Measurements from ENCODE around the gene PRAC2. TPM values are rescaled to one million over a fixed set of nuclear protein-coding genes. Genes with fewer than 3 reads are reported as not detected.

Gene PRAC2
- total and polyA plus RNA-seq, 2 of the 8 experiments (the other 6 are each of a cell fraction or from before 2014, with no cell fraction given), result not detected

GRCh38 chr17:48679385-48680096, 43.4 kb upstream of the PRAC2 start:
- Histone ChIP-seq H2AFZ (ENCODE audit: low read length) (no peak overlapping the region), H3K79me2 (ENCODE audit: control insufficient read depth in 1 of 2, insufficient read depth in 2 of 2, low read length in 2 of 2) (no peaks in the 10 kb centered on the region), H3K4me3 (ENCODE audit: extremely low read depth in 1 of 4, insufficient read depth in 2 of 4, low read depth in 3 of 4, low read length in 4 of 4) (no peak overlapping the region), H3K23ac (ENCODE audit: insufficient read length) (no peak overlapping the region), H2BK120ac (replicated peaks; ENCODE audit: low read depth, low read length) (no peak overlapping the region), H3K18ac (ENCODE audit: extremely low read depth, low read length) (no peak overlapping the region), H3K4ac (replicated peaks; ENCODE audit: insufficient read length, low read depth, low read length) (no peak overlapping the region), H3K9me3 (ENCODE audit: insufficient read depth in 2 of 2, low read depth in 1 of 2, low read length in 1 of 2) (no peaks in the 10 kb centered on the region), H3K56ac (replicated peaks; ENCODE audit: insufficient read length, low read depth, low read length) (no peak overlapping the region), H3K27ac (ENCODE audit: low read depth, low read length) (no peak overlapping the region), H3K4me2 (ENCODE audit: insufficient read depth in 1 of 2, low read depth in 2 of 2, low read length in 2 of 2) (no peak overlapping the region), H2BK20ac (ENCODE audit: low read length) (no peak overlapping the region), H3K79me1 (ENCODE audit: low read depth, low read length) (no peaks in the 10 kb centered on the region), H4K5ac (ENCODE audit: insufficient read length, low read depth, low read length) (no peak overlapping the region), H3K36me3 (ENCODE audit: control insufficient read depth in 2 of 4, insufficient read depth in 4 of 4, low read length in 3 of 4) (no peaks in the 10 kb centered on the region), H3K14ac (ENCODE audit: insufficient read length) (no peak overlapping the region), H2BK12ac (ENCODE audit: low read depth, low read length) (no peak overlapping the region), H4K20me1 (replicated peaks in 1 of 2; ENCODE audit: control insufficient read depth in 1 of 2, insufficient read depth in 2 of 2, low read length in 2 of 2) (peaks cover 0 to 2% of the 10 kb centered on the region in 2 experiments), H3K4me1 (replicated peaks in 1 of 4; ENCODE audit: control insufficient read depth in 3 of 4, insufficient read depth in 4 of 4, low read length in 3 of 4) (peaks cover 0 to 9% (median 2%) of the 10 kb centered on the region in 4 experiments; a peak in 4 of 7 replicates), H3K27me3 (replicated peaks in 1 of 4; ENCODE audit: control insufficient read depth in 3 of 4, extremely low read depth in 1 of 4, insufficient read depth in 3 of 4, low read length in 3 of 4) (peaks cover 5 to 22% (median 19%) of the 10 kb centered on the region in 4 experiments), H4K91ac (replicated peaks; ENCODE audit: insufficient read length, low read length) (no peak overlapping the region), H4K8ac (ENCODE audit: extremely low read depth, insufficient read depth, low read length) (no peak overlapping the region), H2BK15ac (ENCODE audit: low read length) (no peak overlapping the region), H3K9ac (replicated peaks in 1 of 4; ENCODE audit: extremely low read depth in 1 of 4, low read depth in 3 of 4, low read length in 3 of 4) (no peak overlapping the region), H3K23me2 (ENCODE audit: low read depth, low read length) (peaks cover 3% of the 10 kb centered on the region; the same call in 1 of the 2 replicates), H2AK5ac (ENCODE audit: low read depth, low read length) (no peak overlapping the region), H2BK5ac (ENCODE audit: low read depth, low read length) (no peak overlapping the region)
- no peak for TF ChIP-seq RBBP5 (IDR thresholded peaks at IDR 0.05; ENCODE audit: borderline replicate concordance, low read depth, low read length)
- TF ChIP-seq SUZ12 (IDR thresholded peaks at IDR 0.05; ENCODE audit: low read length), result no peak
- no peak for TF ChIP-seq NANOG (IDR thresholded peaks at IDR 0.05; ENCODE audit: insufficient read depth, low read depth, low read length, poor library complexity, severe bottlenecking)
- TF ChIP-seq SIN3A (conservative IDR thresholded peaks at IDR 0.05 in 1 of 2, IDR thresholded peaks at IDR 0.05 in 1 of 2; ENCODE audit: low read depth in 1 of 2, low read length in 2 of 2), result no peak
- TF ChIP-seq CHD2 (IDR thresholded peaks at IDR 0.05; ENCODE audit: low read length), result no peak
- no peak for TF ChIP-seq HDAC6 (IDR thresholded peaks at IDR 0.05; ENCODE audit: low read depth, low read length)
- TF ChIP-seq KDM5A (IDR thresholded peaks at IDR 0.05; ENCODE audit: low read length), result no peak
- TF ChIP-seq TEAD4 (IDR thresholded peaks at IDR 0.05; ENCODE audit: low read depth, low read length), result no peak
- no peak for TF ChIP-seq KDM1A (IDR thresholded peaks at IDR 0.05; ENCODE audit: borderline replicate concordance, low read length)
- TF ChIP-seq RAD21 (IDR thresholded peaks at IDR 0.05 in 1 of 2, conservative IDR thresholded peaks at IDR 0.05 in 1 of 2; ENCODE audit: low read depth in 2 of 2, low read length in 2 of 2), result no peak
- no peak for TF ChIP-seq CTBP2 (IDR thresholded peaks at IDR 0.05; ENCODE audit: borderline replicate concordance, insufficient read depth, insufficient read length, low read length)
- no peak for TF ChIP-seq ZNF274 (IDR thresholded peaks at IDR 0.05; ENCODE audit: borderline replicate concordance, extremely low read depth, low read length)
- FAIRE-seq (no peak), DNase-seq (ENCODE audit: low read depth in 1 of 2, low spot score in 2 of 2) (no peak)
- 85% methylated on average over 5 of the region's 5 CpGs; no CpG with 5 or more reads in 1 of the 2 experiments for WGBS, 2 experiments (ENCODE audit: extremely low coverage in 1 of 2, insufficient coverage in 1 of 2, insufficient read length in 1 of 2, insufficient replicate concordance in 2 of 2, low coverage in 1 of 2, low lambda C conversion rate in 2 of 2, missing lambda C conversion rate in 1 of 2)
- CTCF ChIA-PET (ENCODE audit: partially characterized antibody), result interaction anchor here (0.7 to 12.9 kb wide), 47 partner anchors 8 to 213 kb away, joined by 3 to 159 read pairs (median 8); partner anchors contain the start of genes ATP5MC1, HOXB13, PRAC1 and PRAC2
- POLR2A ChIA-PET (ENCODE audit: partially characterized antibody), result interaction anchor here (0.7 to 1.1 kb wide), 2 partner anchors 82 to 135 kb away, joined by 3 read pairs; no protein-coding TSS in a partner anchor

Data from H1 (cell line).